ENCODE measurements around the gene RPTOR. TPM values are rescaled to one million over a fixed set of nuclear protein-coding genes. Genes with fewer than 3 reads are reported as not detected.

Gene RPTOR
- total and polyA plus RNA-seq, 2 donors (not counting 3 experiments of a cell fraction or from before 2014, with no cell fraction given) = 10.7 to 41.8 TPM

GRCh38 chr17:80888276-80889160 lies 343.9 kb downstream of the RPTOR start:
- ChIA-PET CTCF (interaction anchor here (1.2 kb wide), 1 partner anchor 11 kb away, joined by 9 read pairs; no protein-coding TSS in a partner anchor), POLR2A (no interaction called here)
- no peak for DNase-seq (ENCODE audit: low read depth, low spot score)
- H3K4me3 ChIP-seq (replicated peaks in 1 of 3; ENCODE audit: insufficient read depth in 1 of 3, low read depth in 1 of 3, low read length in 3 of 3) = no peak overlapping the region
- no peak for TF ChIP-seq POLR2AphosphoS5 (IDR thresholded peaks at IDR 0.05; ENCODE audit: insufficient read depth, low read depth, low read length)
- no peak for TF ChIP-seq GATA2 (IDR thresholded peaks at IDR 0.05; ENCODE audit: insufficient read depth, insufficient read length, low read depth, low read length)
- no peak for TF ChIP-seq MYC (IDR thresholded peaks at IDR 0.05; ENCODE audit: low read depth, low read length)
- TF ChIP-seq CTCF (IDR thresholded peaks at IDR 0.05; ENCODE audit: extremely low read depth in 1 of 2, insufficient read depth in 1 of 2, low read depth in 1 of 2, low read length in 2 of 2) = no peak
- no peak for TF ChIP-seq MAX (IDR thresholded peaks at IDR 0.05; ENCODE audit: insufficient read depth, insufficient read length)
- no peak for TF ChIP-seq POLR2A (IDR thresholded peaks at IDR 0.05; ENCODE audit: low read depth, low read length)
- no peak for TF ChIP-seq JUN (IDR thresholded peaks at IDR 0.05; ENCODE audit: borderline replicate concordance, insufficient read depth, insufficient read length, low read depth)
- no peak for TF ChIP-seq EZH2 (IDR thresholded peaks at IDR 0.05; ENCODE audit: borderline replicate concordance, low read depth, low read length, severe bottlenecking)
- H3K9me1 ChIP-seq (replicated peaks; ENCODE audit: control insufficient read depth, extremely low read depth, insufficient read depth, low read length) = no peaks in the 10 kb centered on the region
- H3K36me3 ChIP-seq (ENCODE audit: control insufficient read depth in 2 of 2, extremely low read depth in 1 of 2, insufficient read depth in 2 of 2, low read length in 2 of 2) = peaks cover 0 to 12% of the 10 kb centered on the region in 2 experiments
- no peak overlapping the region for H2AFZ ChIP-seq (ENCODE audit: low read depth, low read length)
- no peak overlapping the region for H3K27ac ChIP-seq (ENCODE audit: insufficient read depth, low read depth, low read length)
- BruUV-seq (replicated peaks) = no TSS peak
- dilution Hi-C loops (cut with MboI; ENCODE audit: extremely low pct_ligation_motif_present, low sequenced_read_pairs) = no loop called here
- H3K79me2 ChIP-seq (ENCODE audit: control insufficient read depth, insufficient read depth, low read length) = no peaks in the 10 kb centered on the region
- intact Hi-C loops (cut with micrococcal nuclease) = no loop called here
- H3K27me3 ChIP-seq (ENCODE audit: control insufficient read depth in 2 of 2, insufficient read depth in 2 of 2, low read length in 2 of 2) = no peaks in the 10 kb centered on the region
- no peak for FAIRE-seq
- H3K9ac ChIP-seq (replicated peaks; ENCODE audit: extremely low read depth, insufficient read depth, low read length) = no peak overlapping the region
- no peaks in the 10 kb centered on the region for H4K20me1 ChIP-seq (replicated peaks; ENCODE audit: control insufficient read depth, extremely low read depth, insufficient read depth, low read length)
- no peaks in the 10 kb centered on the region for H3K9me3 ChIP-seq (replicated peaks; ENCODE audit: control insufficient read depth, insufficient read depth, low read length)
- H3K4me1 ChIP-seq (ENCODE audit: control insufficient read depth, extremely low read depth, insufficient read depth, low read length) = peaks cover 28% of the 10 kb centered on the region
- H3K4me2 ChIP-seq (ENCODE audit: insufficient read depth, low read length) = no peak overlapping the region

Measured in endothelial cell of umbilical vein (primary cell).